ENCODE data around the gene KCNN1.
A peak's percentile ranks its signal among the peaks of the same experiment; 100 is the strongest.

The KCNN1 gene

GRCh38 chr19:17988161-17988560 lies 21.3 kb downstream of the KCNN1 start:
- Mint-ChIP-seq H3K4me3 (no peak overlapping the region), H3K27me3 (peaks cover 13 to 17% of the 10 kb centered on the region in 2 donors), H3K9me3 (no peaks in the 10 kb centered on the region), H3K36me3 (ENCODE audit: insufficient read depth) (peaks cover 5% of the 10 kb centered on the region), H3K27ac (no peak overlapping the region), H3K4me1 (ENCODE audit: low read depth in 2 of 2) (peaks cover 0 to 2% of the 10 kb centered on the region in 2 donors)
- no peak for ATAC-seq (replicated peaks)
- DNase-seq: no peak

GRCh38 chr19:17989425-17990094 lies 22.7 kb downstream of the KCNN1 start:
- no peak for DNase-seq
- Mint-ChIP-seq H3K27me3 (peaks cover 12 to 14% of the 10 kb centered on the region in 2 donors), H3K27ac (no peak overlapping the region), H3K4me3 (no peak overlapping the region), H3K9me3 (no peaks in the 10 kb centered on the region), H3K36me3 (ENCODE audit: insufficient read depth) (peaks cover 5% of the 10 kb centered on the region), H3K4me1 (ENCODE audit: low read depth in 2 of 2) (peaks cover 0 to 2% of the 10 kb centered on the region in 2 donors)
- no peak for ATAC-seq (replicated peaks)

- Mint-ChIP-seq H3K27me3 (no peaks in the 10 kb centered on the region), H3K4me3 (no peak overlapping the region), H3K36me3 (ENCODE audit: insufficient read depth) (no peaks in the 10 kb centered on the region), H3K27ac (no peak overlapping the region), H3K9me3 (no peaks in the 10 kb centered on the region), H3K4me1 (ENCODE audit: low read depth in 2 of 2) (peaks cover 4 to 5% of the 10 kb centered on the region in 2 donors)
- DNase-seq (no peak), ATAC-seq (replicated peaks) (no peak)
These were observed 26.3 kb downstream of the KCNN1 start for GRCh38 chr19:17993076-17993813.

GRCh38 chr19:17996826-17997316 lies 30.0 kb downstream of the KCNN1 start:
- Mint-ChIP-seq H3K27me3 (no peaks in the 10 kb centered on the region), H3K36me3 (ENCODE audit: insufficient read depth) (peaks cover 21% of the 10 kb centered on the region), H3K4me3 (no peak overlapping the region), H3K27ac (peak overlapping the region in 1 of 2 donors; percentile 41), H3K9me3 (no peaks in the 10 kb centered on the region), H3K4me1 (ENCODE audit: low read depth in 2 of 2) (peaks cover 16 to 17% of the 10 kb centered on the region in 2 donors)
- ATAC-seq (replicated peaks) (peak; percentile 17), DNase-seq (peak; percentile 89 to 91 (median 90))

GRCh38 chr19:17997969-17998826 lies 31.3 kb downstream of the KCNN1 start:
- no peaks in the 10 kb centered on the region for H3K9me3 Mint-ChIP-seq
- H3K36me3 Mint-ChIP-seq (ENCODE audit: insufficient read depth): peaks cover 34% of the 10 kb centered on the region
- no peak for ATAC-seq (replicated peaks)
- H3K27ac Mint-ChIP-seq: peak overlapping the region in 1 of 2 donors; percentile 75
- DNase-seq: no peak
- peaks cover 17 to 20% of the 10 kb centered on the region in 2 donors for H3K4me1 Mint-ChIP-seq (ENCODE audit: low read depth in 2 of 2)
- no peaks in the 10 kb centered on the region for H3K27me3 Mint-ChIP-seq
- no peak overlapping the region for H3K4me3 Mint-ChIP-seq

GRCh38 chr19:17998827-17999150 lies 31.9 kb downstream of the KCNN1 start:
- peak overlapping the region in 1 of 2 donors; percentile 88 for H3K27ac Mint-ChIP-seq
- ATAC-seq (replicated peaks) (no peak), DNase-seq (no peak)
- no peaks in the 10 kb centered on the region for H3K9me3 Mint-ChIP-seq
- peaks cover 40% of the 10 kb centered on the region for H3K36me3 Mint-ChIP-seq (ENCODE audit: insufficient read depth)
- H3K4me1 Mint-ChIP-seq (ENCODE audit: low read depth in 2 of 2): peaks cover 17 to 20% of the 10 kb centered on the region in 2 donors
- peak overlapping the region in 1 of 2 donors; percentile 71 for H3K4me3 Mint-ChIP-seq
- no peaks in the 10 kb centered on the region for H3K27me3 Mint-ChIP-seq

GRCh38 chr19:17999684-18000479 lies 33.0 kb downstream of the KCNN1 start:
- ATAC-seq (replicated peaks): no peak
- H3K27me3 Mint-ChIP-seq: no peaks in the 10 kb centered on the region
- peaks cover 17 to 20% of the 10 kb centered on the region in 2 donors for H3K4me1 Mint-ChIP-seq (ENCODE audit: low read depth in 2 of 2)

GRCh38 chr19:18000480-18000914 lies 33.6 kb downstream of the KCNN1 start:
- Mint-ChIP-seq H3K4me1 (ENCODE audit: low read depth in 2 of 2) (peaks cover 17 to 20% of the 10 kb centered on the region in 2 donors), H3K36me3 (ENCODE audit: insufficient read depth) (peaks cover 47% of the 10 kb centered on the region), H3K27me3 (no peaks in the 10 kb centered on the region)

More at GRCh38 chr19:17999684-18000479, 33.0 kb downstream of the KCNN1 start:
- Mint-ChIP-seq H3K4me3 (peak overlapping the region; percentile 71 to 84), H3K9me3 (no peaks in the 10 kb centered on the region), H3K27ac (peak overlapping the region; percentile 88 to 99), H3K36me3 (ENCODE audit: insufficient read depth) (peaks cover 46% of the 10 kb centered on the region)
- DNase-seq: no peak

GRCh38 chr19:18000915-18001776 lies 34.2 kb downstream of the KCNN1 start:
- Mint-ChIP-seq H3K9me3 (no peaks in the 10 kb centered on the region), H3K27ac (peak overlapping the region; percentile 88 to 99), H3K27me3 (no peaks in the 10 kb centered on the region), H3K36me3 (ENCODE audit: insufficient read depth) (peaks cover 51% of the 10 kb centered on the region), H3K4me1 (ENCODE audit: low read depth in 2 of 2) (peaks cover 17 to 20% of the 10 kb centered on the region in 2 donors), H3K4me3 (peak overlapping the region; percentile 91 to 92)
- DNase-seq (peak; percentile 92 to 96 (median 96)), ATAC-seq (replicated peaks) (peak; percentile 77)

More at GRCh38 chr19:18000480-18000914, 33.6 kb downstream of the KCNN1 start:
- Mint-ChIP-seq H3K9me3 (no peaks in the 10 kb centered on the region), H3K4me3 (peak overlapping the region; percentile 71 to 84), H3K27ac (peak overlapping the region; percentile 88 to 99)
- DNase-seq (peak in 1 of 3 experiments; percentile 33), ATAC-seq (replicated peaks) (no peak)

GRCh38 chr19:18001777-18002345 lies 35.0 kb downstream of the KCNN1 start:
- no peak for ATAC-seq (replicated peaks)
- no peak for DNase-seq
- Mint-ChIP-seq H3K36me3 (ENCODE audit: insufficient read depth) (peaks cover 54% of the 10 kb centered on the region), H3K9me3 (no peaks in the 10 kb centered on the region), H3K27ac (peak overlapping the region; percentile 88 to 99), H3K4me1 (ENCODE audit: low read depth in 2 of 2) (peaks cover 18 to 20% of the 10 kb centered on the region in 2 donors), H3K27me3 (no peaks in the 10 kb centered on the region), H3K4me3 (peak overlapping the region; percentile 91 to 92)

- H3K36me3 Mint-ChIP-seq (ENCODE audit: insufficient read depth): peaks cover 59% of the 10 kb centered on the region
- peaks cover 22 to 23% of the 10 kb centered on the region in 2 donors for H3K4me1 Mint-ChIP-seq (ENCODE audit: low read depth in 2 of 2)
- DNase-seq (no peak), ATAC-seq (replicated peaks) (no peak)
- peak overlapping the region; percentile 91 to 92 for H3K4me3 Mint-ChIP-seq
- peak overlapping the region; percentile 88 to 99 for H3K27ac Mint-ChIP-seq
- no peaks in the 10 kb centered on the region for H3K9me3 Mint-ChIP-seq
- no peaks in the 10 kb centered on the region for H3K27me3 Mint-ChIP-seq
These were observed 35.5 kb downstream of the KCNN1 start for GRCh38 chr19:18002347-18002850.
